ES-I3 (cell line): ENCODE data around the gene SKP1.
"Not testable (repeated sequence)": the region's sequence is repeated elsewhere in the genome, so short reads cannot be mapped to it uniquely, and the experiment has no call there.

Source experiments
- H3K36me3 ChIP-seq: 2 replicates; pipeline ENCODE4 v1.6.1; 2013; ENCODE audit warnings: mild to moderate bottlenecking, low read length, control low read depth, moderate library complexity; ENCODE audit not compliant: insufficient read depth
- H3K4me1 ChIP-seq: 2 replicates; pipeline ENCODE4 v1.6.1; 2013; ENCODE audit warnings: mild to moderate bottlenecking, control low read depth, low read length; ENCODE audit not compliant: insufficient read depth
- H3K9ac ChIP-seq: 2 replicates; pipeline ENCODE4 v1.6.1; 2013; ENCODE audit warnings: low read depth, mild to moderate bottlenecking, low read length, moderate library complexity
- H3K9me3 ChIP-seq: 2 replicates; pipeline ENCODE4 v1.6.1; 2013; ENCODE audit warnings: mild to moderate bottlenecking, low read length, moderate library complexity; ENCODE audit not compliant: control insufficient read depth, insufficient read depth

The SKP1 gene

DNA sequence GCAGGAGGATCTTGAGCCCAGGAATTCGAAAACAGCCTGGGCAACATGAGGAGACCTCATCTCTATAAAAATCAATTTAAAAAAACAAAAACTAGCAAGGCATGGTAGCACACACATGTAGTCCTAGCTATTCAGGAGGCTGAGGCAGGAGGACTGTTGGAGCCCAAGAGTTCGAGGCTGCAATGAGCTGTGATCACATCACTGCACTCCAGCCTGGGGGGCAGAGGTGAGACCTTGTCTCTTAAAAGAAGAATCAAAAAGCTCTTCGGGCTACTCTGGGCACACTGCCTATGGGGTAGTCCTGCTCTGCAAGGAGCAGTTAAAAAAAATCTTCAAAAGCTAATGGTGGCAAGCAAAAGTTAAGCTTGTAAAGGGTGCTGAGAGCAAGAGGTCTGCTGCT is 23.5 kb downstream of the SKP1 start:
- H3K36me3 ChIP-seq, result peaks cover 27% of the 10 kb centered on the region
- H3K4me1 ChIP-seq, result 0 out of 2 replicates have a peak, but pooled peaks cover 8% of the 10 kb centered on the region
- no peak overlapping the region for H3K9ac ChIP-seq
- no peaks in the 10 kb centered on the region for H3K9me3 ChIP-seq

DNA sequence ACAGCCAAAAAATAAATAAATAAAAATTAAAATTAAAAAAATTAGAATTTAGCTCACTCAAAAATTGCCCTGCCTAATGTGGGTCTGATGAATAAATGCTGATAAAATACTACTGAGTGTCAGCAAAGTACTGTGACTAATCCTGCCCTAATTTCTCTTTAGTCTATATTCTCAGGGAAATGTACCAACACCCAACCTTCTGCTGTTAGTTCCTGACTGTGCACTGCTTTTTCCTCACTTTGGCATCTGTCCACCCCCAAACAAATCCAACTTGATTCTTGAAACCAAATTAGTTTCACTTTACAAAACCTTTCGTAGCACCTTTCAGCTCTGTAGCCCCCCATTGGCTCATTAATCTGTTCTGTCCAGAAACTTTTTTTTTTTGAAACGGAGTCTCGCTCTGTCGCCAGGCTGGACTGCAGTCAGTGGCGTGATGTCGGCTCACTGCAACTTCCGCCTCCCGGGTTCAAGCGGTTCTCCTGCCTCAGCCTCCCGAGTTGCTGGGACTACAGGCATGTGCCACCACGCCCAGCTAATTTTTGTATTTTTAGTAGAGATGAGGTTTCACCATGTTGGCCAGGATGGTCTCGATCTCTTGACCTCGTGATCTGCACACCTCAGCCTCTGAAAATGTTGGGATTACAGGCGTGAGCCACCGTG is 24.4 kb downstream of the SKP1 start:
- not testable (repeated sequence) for H3K9me3 ChIP-seq, H3K4me1 ChIP-seq, H3K9ac ChIP-seq
- peaks cover 27% of the 10 kb centered on the region for H3K36me3 ChIP-seq

DNA sequence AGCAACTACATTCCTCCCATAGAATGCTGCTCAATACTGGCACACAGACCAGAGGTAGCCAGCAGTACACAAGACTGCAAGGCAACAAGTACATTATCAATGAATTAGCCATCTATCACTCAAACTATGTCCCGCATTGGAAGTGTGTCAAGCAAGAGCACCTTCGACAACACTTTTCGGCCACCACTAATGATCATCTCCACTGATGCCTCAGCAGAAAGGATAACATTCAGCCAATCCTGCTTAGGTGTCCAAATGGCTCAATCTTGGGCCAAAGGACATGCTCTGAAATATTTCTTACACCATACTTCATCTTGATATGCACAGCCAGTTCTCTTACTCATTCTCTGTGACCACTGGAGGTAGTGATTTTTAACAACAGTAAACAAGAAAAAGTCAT is 25.0 kb downstream of the SKP1 start:
- Histone ChIP-seq H3K9me3 (no peaks in the 10 kb centered on the region), H3K9ac (no peak overlapping the region), H3K4me1 (0 out of 2 replicates have a peak, but pooled peaks cover 8% of the 10 kb centered on the region), H3K36me3 (peaks cover 27% of the 10 kb centered on the region)

DNA sequence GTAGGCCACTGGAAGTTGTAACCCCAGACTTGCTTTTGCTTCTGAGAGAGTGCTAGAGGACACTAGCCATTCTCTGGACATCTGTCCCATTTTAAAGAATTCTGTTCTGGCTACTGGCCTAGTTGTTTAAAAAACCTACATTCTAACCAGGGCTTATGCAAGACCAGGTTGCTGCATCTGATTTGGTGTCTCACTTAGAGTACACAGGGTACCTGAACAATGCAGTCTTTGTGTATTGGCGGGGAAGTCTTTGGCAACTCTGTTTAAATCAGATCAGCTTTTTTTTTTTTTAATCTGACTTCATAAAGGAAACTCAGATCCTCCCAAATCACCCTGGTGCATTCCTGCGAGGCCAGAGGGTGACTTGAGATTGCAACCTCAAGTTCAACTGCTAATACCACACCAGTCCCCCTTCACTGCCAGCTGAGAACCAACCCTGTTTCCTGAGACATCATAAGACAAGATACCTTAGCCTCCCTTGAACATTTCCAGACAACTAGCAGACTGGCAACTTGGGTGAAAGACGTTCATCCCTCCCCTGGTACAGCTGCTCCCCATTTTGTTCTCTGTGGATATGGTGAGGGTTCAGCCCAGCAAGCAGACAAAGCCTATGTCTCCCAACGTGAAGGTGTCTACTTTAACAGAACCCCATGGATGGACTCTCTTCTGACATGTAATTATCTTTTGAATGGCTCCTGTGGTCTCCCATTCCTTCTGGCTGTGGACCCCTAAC is 27.0 kb downstream of the SKP1 start:
- Histone ChIP-seq H3K36me3 (peaks cover 34% of the 10 kb centered on the region), H3K4me1 (0 out of 2 replicates have a peak, but pooled peaks cover 8% of the 10 kb centered on the region), H3K9me3 (no peaks in the 10 kb centered on the region), H3K9ac (no peak overlapping the region)

DNA sequence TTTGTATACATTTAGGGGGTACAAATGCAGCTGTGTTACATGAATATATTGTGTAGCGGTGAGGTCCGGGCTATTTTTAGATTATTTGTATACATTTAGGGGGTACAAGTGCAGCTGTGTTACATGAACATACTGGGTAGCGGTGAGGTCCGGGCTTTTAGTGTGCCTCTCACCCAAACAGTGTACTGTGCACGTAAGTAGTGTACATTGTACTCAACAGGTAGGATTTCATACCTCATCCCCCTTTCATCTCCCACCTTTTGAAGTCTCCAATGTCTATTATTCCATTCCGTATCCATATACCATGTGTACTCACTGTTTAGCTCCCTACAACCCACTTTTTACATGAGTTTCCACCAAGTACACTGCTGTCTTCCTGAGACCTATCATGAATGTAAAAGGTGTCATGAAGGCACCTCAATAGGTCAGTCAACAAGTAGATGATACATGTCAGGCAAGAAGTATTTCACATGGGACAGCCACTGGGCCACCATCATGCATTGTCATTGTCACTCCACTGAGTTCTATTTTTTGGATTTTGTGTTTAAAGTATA is 27.7 kb downstream of the SKP1 start:
- no peak overlapping the region for H3K9ac ChIP-seq
- H3K4me1 ChIP-seq, result 0 out of 2 replicates have a peak, but pooled peaks cover 8% of the 10 kb centered on the region
- H3K9me3 ChIP-seq, result no peaks in the 10 kb centered on the region
- peaks cover 34% of the 10 kb centered on the region for H3K36me3 ChIP-seq

DNA sequence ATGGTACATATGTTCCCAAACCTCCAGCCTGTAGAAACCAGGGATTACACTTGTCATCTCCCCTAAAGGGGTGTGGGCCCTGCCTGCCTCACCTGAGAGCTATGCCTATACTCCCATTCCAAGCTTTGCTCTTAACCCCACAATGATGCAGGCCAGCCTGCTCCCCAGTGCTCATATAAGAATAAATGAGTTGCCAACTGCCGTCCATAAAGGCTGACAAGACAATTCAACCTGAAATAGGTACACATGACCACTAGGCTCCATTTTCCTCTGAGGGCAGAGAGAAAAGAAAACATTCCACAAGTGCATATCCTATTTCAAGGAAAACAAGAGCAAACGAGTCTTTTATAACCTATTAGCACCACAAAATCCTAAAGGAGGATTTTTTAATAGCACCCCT is 28.4 kb downstream of the SKP1 start:
- Histone ChIP-seq H3K9ac (no peak overlapping the region), H3K9me3 (no peaks in the 10 kb centered on the region), H3K4me1 (0 out of 2 replicates have a peak, but pooled peaks cover 8% of the 10 kb centered on the region), H3K36me3 (peaks cover 29% of the 10 kb centered on the region)

DNA sequence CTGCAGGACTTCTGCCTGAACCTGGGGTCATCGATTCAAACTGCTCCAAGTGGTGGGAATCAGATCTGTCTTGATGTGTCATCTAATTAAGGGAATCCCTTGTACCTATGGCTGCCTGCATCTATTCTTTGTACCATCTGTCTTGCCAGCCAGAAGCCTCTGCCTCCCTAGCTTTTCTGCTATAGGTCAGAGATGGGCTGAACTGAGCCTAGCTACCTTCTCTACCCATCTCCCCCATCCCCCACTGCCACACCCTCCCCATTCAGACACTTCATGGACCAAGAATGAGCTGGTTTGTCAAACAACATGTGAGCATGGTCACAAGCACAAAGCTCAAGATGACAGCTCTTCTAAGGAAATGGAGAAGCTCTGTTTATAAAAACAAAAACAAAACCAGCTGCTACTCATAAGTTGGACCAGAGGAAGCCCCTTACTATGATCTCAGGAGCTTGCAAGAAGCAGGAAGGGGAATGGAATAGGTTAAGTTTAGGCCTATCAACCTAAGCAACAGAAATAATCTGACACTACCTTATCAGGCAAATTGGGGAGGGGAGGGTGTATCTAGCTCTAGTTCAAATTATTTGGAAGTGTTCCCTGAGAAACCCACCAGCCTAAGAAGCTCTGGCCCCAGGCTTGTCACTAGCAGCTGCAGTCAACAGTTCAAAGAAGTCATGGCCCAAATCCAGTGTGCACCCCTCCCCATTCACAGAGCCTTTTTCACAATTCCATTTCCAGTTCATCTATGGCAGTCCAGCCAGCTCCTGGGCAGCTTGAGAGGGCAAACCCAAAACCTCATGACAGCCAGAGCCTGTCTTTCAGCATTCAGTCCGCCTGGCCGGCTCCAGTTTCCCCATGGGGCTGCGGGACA is 29.9 kb downstream of the SKP1 start:
- Histone ChIP-seq H3K4me1 (peaks cover 8% of the 10 kb centered on the region; the same call in 1 of the 2 replicates), H3K9ac (no peak overlapping the region), H3K36me3 (peaks cover 23% of the 10 kb centered on the region), H3K9me3 (no peaks in the 10 kb centered on the region)

DNA sequence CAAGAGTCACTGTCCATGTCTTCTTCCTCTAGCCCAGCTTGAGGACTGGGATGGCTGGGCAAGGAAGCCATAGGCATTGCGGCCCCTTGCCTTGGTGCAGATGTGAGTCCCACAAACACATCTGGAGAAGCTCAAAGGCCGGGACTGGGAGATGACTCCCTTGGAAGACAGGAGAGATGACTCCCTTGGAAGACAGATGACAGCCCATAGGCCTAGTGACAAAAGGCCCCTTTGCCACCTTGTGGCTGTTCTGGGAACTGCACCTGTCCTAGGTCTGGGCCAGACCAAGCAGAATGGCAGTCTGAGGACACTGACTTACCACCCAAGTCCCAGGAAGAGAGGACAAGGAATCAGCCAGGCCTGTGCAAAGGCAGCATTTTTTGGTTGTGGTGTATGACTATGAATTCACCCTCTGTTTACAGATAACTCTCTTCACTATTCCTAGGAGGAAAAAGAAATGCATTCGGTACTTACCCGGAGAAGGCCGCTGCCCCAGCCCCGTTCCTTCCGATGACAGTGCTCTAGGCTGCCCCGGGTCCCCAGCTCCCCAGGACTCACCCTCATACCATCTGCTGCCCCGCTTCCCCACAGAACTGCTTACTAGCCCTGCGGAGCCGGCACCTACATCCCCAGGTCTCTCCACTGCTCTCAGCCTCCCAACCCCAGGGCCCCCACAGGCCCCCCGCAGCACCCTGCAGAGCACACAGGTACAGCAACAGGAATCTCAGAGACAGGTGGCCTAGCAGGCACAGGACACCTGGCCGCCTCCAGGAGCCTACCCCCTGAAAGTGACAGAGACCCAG is 30.8 kb downstream of the SKP1 start:
- Histone ChIP-seq H3K36me3 (peaks cover 18% of the 10 kb centered on the region), H3K9me3 (no peaks in the 10 kb centered on the region), H3K4me1 (peaks cover 3% of the 10 kb centered on the region; the same call in 1 of the 2 replicates), H3K9ac (no peak overlapping the region)

DNA sequence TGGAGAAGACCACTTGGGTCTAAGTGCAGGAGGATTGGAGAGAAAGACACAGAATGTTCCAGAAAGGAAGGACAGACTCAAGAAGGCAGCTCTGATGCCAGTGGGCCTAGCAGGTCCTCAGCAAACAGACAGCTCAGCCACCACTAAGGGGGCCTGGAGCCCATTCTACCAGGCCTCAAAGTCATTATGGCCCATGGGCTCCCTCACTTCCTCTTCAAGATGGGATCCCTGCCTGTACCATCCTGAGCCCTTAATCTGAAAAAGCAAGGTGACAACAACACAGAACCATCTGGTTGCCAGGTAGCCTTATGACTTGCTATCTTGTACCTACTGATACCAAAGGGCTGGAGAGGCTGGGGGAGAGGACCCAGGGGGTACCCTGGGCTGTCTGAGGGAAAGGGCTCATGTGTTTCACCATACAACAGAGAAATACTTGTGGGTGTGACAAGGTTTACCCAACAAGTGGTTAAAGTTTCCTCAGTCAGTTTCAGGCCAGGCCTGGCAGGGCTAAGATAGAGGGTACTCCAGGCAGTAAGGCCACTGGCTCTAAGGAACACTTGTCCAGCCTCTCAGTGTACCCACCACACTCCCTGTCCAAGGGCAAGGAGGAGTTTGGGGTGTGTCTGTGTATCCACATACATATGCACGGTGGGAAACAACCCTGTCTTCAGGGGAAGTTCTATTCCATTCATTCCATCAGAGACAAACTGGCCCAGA is 31.6 kb downstream of the SKP1 start:
- Histone ChIP-seq H3K36me3 (peaks cover 12% of the 10 kb centered on the region), H3K4me1 (peaks cover 8% of the 10 kb centered on the region; the same call in 1 of the 2 replicates), H3K9me3 (no peaks in the 10 kb centered on the region), H3K9ac (no peak overlapping the region)

DNA sequence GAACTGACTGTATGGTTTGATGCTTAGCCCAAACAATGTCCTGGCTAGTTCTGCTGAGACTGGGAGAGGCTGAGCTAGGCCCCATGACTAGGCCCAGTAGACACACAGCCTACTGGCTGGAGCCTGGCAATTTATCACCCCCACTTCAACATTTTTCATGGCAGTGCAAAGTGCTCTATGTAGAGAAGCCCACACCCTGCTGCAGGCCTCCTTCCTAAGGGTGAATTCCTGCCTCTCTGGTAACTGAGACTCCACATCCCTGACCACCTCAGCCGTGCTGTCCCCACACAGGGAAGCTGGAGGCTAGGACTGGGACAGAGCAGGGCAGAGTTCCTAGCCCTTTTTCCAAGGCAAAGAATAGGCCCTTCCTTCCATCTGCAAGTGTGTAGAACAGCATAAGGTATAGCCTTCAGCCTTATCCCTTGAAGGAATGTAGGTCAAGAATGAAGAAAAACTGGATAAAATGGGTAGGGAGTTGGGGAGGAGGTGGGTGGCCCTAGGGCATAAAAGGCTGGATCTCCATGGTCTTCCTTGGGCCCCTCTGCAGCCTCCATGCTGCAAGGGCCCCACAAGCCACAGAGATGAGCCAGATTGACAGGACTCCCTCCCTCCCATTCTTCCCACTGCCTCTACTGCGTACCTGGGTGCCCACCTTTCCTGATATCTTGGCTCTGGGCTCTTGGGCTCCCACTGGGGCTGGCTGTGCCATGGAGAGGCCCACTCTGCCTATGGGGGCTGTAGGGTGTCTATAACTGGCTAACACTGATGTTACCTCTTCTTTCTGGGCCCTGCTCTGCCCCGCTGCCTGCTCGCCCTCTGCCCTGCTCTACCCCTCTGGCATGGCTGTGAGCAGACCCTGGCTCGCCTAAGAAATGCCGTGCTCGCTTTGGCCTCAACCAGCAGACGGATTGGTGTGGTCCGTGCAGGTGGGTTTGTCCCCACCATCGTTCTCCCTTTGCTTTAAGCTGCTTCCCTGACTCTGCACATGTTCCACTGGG is 32.5 kb downstream of the SKP1 start:
- Histone ChIP-seq H3K36me3 (peaks cover 12% of the 10 kb centered on the region), H3K9me3 (no peaks in the 10 kb centered on the region), H3K9ac (no peak overlapping the region), H3K4me1 (peaks cover 10% of the 10 kb centered on the region; the same call in 1 of the 2 replicates)

DNA sequence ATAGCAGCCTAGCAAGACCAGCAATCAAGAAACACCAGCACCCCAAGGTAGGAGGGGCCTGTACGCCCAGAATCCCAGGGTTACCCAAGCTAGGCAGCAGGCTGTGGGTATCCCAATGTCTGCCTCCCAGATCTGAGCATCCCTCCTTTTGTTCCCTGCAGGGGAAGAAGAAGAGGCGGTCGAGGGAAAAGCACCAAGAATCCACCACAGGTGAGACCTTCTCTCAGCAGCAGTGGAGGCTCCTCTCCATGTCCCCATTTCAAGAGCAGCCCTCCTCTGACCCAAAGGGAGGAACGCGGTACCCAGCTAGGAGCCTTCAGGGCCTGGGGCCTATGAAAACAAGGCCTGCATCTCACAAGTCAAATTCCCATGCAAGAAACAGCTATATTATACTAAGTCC is 33.3 kb downstream of the SKP1 start:
- H3K9ac ChIP-seq, result no peak overlapping the region
- peaks cover 11% of the 10 kb centered on the region for H3K36me3 ChIP-seq
- H3K9me3 ChIP-seq, result no peaks in the 10 kb centered on the region
- H3K4me1 ChIP-seq, result peaks cover 13% of the 10 kb centered on the region; the same call in 1 of the 2 replicates

DNA sequence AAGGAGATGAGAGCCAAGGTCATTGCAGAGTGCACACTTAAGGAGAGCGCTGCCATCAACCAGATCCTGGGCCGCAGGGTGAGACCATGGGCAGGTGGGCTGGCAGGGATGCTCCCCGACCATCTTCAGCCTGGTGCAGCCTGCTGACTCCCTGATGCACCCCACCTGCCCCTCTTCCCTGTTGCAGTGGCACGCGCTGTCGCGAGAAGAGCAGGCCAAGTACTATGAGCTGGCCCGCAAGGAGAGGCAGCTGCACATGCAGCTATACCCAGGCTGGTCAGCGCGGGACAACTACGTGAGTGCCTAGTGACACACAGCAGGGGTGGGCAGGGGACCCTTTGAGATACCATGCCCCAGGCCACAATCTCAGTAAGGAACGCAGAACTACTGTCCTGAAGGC is 33.9 kb downstream of the SKP1 start:
- Histone ChIP-seq H3K9me3 (no peaks in the 10 kb centered on the region), H3K9ac (no peak overlapping the region), H3K36me3 (peaks cover 11% of the 10 kb centered on the region), H3K4me1 (peaks cover 19% of the 10 kb centered on the region; the same call in 1 of the 2 replicates)
